SK-N-SH treated with all-trans-retinoic acid at 6 μM for 48 hours (cell line): ENCODE measurements around the gene FHIT.

Experiments used
- ATAC-seq: fragments of 200-7000 bp; cut with Tn5 transposase; 3 replicates; pipeline ENCODE4 v1.9.1; 2020; ENCODE audit warnings: mild to moderate bottlenecking, moderate library complexity
- BACH2 ChIP-seq: fragments of 250-450 bp; sonication (Bioruptor Pico); IDR thresholded peaks from 2 replicates; pipeline ENCODE4 v1.9.0; 2021; ENCODE audit warnings: mild to moderate bottlenecking, borderline replicate concordance
- CREB5 ChIP-seq: fragments of 250-450 bp; sonication (Bioruptor Pico); IDR thresholded peaks from 2 replicates; pipeline ENCODE4 v1.5.1; 2020; ENCODE audit warnings: low read depth, mild to moderate bottlenecking, moderate library complexity
- CSDC2 ChIP-seq: fragments of 250-450 bp; sonication (Bioruptor Pico); IDR thresholded peaks from 2 replicates; pipeline ENCODE4 v1.5.0; 2020; ENCODE audit warnings: mild to moderate bottlenecking, moderate library complexity
- GLIS3 ChIP-seq: fragments of 250-450 bp; sonication (Bioruptor Pico); IDR thresholded peaks from 2 replicates; pipeline ENCODE4 v1.5.0; 2020; ENCODE audit warnings: mild to moderate bottlenecking, moderate library complexity
- ISL1 ChIP-seq: fragments of 250-450 bp; sonication (Bioruptor Pico); IDR thresholded peaks from 2 replicates; pipeline ENCODE4 v2.1.2; 2022; ENCODE audit warnings: mild to moderate bottlenecking, moderate library complexity
- OSR1 ChIP-seq: fragments of 250-450 bp; sonication (Bioruptor Pico); IDR thresholded peaks from 2 replicates; pipeline ENCODE4 v1.8.0; 2022; ENCODE audit warnings: moderate library complexity, mild to moderate bottlenecking, inconsistent platforms
- POU6F1 ChIP-seq: fragments of 250-450 bp; sonication (Bioruptor Pico); IDR thresholded peaks from 2 replicates; pipeline ENCODE4 v1.8.0; 2021; ENCODE audit warnings: low read depth, mild to moderate bottlenecking, moderate library complexity, borderline replicate concordance
- PPARA ChIP-seq: fragments of 250-450 bp; sonication (Bioruptor Pico); IDR thresholded peaks from 2 replicates; pipeline ENCODE4 v1.5.0; 2020; ENCODE audit warnings: mild to moderate bottlenecking, borderline replicate concordance
- SNAI2 ChIP-seq: fragments of 250-450 bp; sonication (Bioruptor Pico); IDR thresholded peaks from 2 replicates; pipeline ENCODE4 v1.5.0; 2020; ENCODE audit warnings: mild to moderate bottlenecking, moderate library complexity
- TOX ChIP-seq: fragments of 250-450 bp; sonication (Bioruptor Pico); IDR thresholded peaks from 2 replicates; pipeline ENCODE4 v1.8.0; 2021; ENCODE audit warnings: mild to moderate bottlenecking, moderate library complexity, borderline replicate concordance
- ZC3H10 ChIP-seq: fragments of 250-450 bp; sonication (Bioruptor Pico); IDR thresholded peaks from 2 replicates; pipeline ENCODE4 v1.5.1; 2021; ENCODE audit warnings: mild to moderate bottlenecking, moderate library complexity
- ZFP3 ChIP-seq: fragments of 250-450 bp; sonication (Bioruptor Pico); IDR thresholded peaks from 2 replicates; pipeline ENCODE4 v1.5.0; 2020; ENCODE audit warnings: mild to moderate bottlenecking, moderate library complexity
- ZFP30 ChIP-seq: fragments of 450-650 bp; formaldehyde crosslinking; IDR thresholded peaks from 2 replicates; pipeline ENCODE4 v1.5.0; 2022; ENCODE audit warnings: mild to moderate bottlenecking, moderate library complexity
- ZNF565 ChIP-seq: fragments of 450-650 bp; formaldehyde crosslinking; conservative IDR thresholded peaks from 2 replicates; pipeline ENCODE4 v1.5.0; 2020; ENCODE audit warnings: low read depth, mild to moderate bottlenecking, moderate library complexity
- ZNF8 ChIP-seq: fragments of 450-650 bp; formaldehyde crosslinking; IDR thresholded peaks from 2 replicates; pipeline ENCODE4 v1.5.0; 2020; ENCODE audit warnings: mild to moderate bottlenecking, moderate library complexity
- TF ChIP-seq, protein P1 (sequence below): fragments of 250-450 bp; sonication (Bioruptor Pico); IDR thresholded peaks from 2 replicates; pipeline ENCODE4 v1.5.0; 2020; ENCODE audit warnings: mild to moderate bottlenecking, moderate library complexity
- TF ChIP-seq, protein P2 (sequence below): fragments of 250-450 bp; sonication (Bioruptor Pico); IDR thresholded peaks from 2 replicates; pipeline ENCODE4 v1.5.1; 2021; ENCODE audit warnings: mild to moderate bottlenecking, moderate library complexity
- TF ChIP-seq, protein P3 (sequence below): fragments of 250-450 bp; sonication (Bioruptor Pico); IDR thresholded peaks from 2 replicates; pipeline ENCODE4 v1.8.0; 2020; ENCODE audit warnings: mild to moderate bottlenecking, moderate library complexity, borderline replicate concordance

The FHIT gene

GRCh38 chr3:60956729-60957128, 294.5 kb downstream of the FHIT start:
- TF ChIP-seq CSDC2 (CRISPR knock-in tag) (no peak), CREB5 (CRISPR knock-in tag) (no peak), BACH2 (CRISPR knock-in tag) (no peak), POU6F1 (CRISPR knock-in tag) (no peak), OSR1 (CRISPR knock-in tag) (no peak), PPARA (CRISPR knock-in tag) (no peak), SNAI2 (CRISPR knock-in tag) (no peak), TOX (CRISPR knock-in tag) (no peak), ZFP30 (no peak), ZC3H10 (CRISPR knock-in tag) (no peak), GLIS3 (CRISPR knock-in tag) (no peak), ZNF8 (no peak), ZNF565 (CRISPR knock-in tag) (no peak)
- TF ChIP-seq, protein P1, sequence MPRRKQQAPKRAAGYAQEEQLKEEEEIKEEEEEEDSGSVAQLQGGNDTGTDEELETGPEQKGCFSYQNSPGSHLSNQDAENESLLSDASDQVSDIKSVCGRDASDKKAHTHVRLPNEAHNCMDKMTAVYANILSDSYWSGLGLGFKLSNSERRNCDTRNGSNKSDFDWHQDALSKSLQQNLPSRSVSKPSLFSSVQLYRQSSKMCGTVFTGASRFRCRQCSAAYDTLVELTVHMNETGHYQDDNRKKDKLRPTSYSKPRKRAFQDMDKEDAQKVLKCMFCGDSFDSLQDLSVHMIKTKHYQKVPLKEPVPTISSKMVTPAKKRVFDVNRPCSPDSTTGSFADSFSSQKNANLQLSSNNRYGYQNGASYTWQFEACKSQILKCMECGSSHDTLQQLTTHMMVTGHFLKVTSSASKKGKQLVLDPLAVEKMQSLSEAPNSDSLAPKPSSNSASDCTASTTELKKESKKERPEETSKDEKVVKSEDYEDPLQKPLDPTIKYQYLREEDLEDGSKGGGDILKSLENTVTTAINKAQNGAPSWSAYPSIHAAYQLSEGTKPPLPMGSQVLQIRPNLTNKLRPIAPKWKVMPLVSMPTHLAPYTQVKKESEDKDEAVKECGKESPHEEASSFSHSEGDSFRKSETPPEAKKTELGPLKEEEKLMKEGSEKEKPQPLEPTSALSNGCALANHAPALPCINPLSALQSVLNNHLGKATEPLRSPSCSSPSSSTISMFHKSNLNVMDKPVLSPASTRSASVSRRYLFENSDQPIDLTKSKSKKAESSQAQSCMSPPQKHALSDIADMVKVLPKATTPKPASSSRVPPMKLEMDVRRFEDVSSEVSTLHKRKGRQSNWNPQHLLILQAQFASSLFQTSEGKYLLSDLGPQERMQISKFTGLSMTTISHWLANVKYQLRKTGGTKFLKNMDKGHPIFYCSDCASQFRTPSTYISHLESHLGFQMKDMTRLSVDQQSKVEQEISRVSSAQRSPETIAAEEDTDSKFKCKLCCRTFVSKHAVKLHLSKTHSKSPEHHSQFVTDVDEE (CRISPR knock-in tag) = no peak
- TF ChIP-seq, protein P2, sequence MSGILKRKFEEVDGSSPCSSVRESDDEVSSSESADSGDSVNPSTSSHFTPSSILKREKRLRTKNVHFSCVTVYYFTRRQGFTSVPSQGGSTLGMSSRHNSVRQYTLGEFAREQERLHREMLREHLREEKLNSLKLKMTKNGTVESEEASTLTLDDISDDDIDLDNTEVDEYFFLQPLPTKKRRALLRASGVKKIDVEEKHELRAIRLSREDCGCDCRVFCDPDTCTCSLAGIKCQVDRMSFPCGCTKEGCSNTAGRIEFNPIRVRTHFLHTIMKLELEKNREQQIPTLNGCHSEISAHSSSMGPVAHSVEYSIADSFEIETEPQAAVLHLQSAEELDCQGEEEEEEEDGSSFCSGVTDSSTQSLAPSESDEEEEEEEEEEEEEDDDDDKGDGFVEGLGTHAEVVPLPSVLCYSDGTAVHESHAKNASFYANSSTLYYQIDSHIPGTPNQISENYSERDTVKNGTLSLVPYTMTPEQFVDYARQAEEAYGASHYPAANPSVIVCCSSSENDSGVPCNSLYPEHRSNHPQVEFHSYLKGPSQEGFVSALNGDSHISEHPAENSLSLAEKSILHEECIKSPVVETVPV (CRISPR knock-in tag) = no peak
- TF ChIP-seq, protein P3, sequence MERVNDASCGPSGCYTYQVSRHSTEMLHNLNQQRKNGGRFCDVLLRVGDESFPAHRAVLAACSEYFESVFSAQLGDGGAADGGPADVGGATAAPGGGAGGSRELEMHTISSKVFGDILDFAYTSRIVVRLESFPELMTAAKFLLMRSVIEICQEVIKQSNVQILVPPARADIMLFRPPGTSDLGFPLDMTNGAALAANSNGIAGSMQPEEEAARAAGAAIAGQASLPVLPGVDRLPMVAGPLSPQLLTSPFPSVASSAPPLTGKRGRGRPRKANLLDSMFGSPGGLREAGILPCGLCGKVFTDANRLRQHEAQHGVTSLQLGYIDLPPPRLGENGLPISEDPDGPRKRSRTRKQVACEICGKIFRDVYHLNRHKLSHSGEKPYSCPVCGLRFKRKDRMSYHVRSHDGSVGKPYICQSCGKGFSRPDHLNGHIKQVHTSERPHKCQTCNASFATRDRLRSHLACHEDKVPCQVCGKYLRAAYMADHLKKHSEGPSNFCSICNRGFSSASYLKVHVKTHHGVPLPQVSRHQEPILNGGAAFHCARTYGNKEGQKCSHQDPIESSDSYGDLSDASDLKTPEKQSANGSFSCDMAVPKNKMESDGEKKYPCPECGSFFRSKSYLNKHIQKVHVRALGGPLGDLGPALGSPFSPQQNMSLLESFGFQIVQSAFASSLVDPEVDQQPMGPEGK = no peak
- ATAC-seq = no peak

DNA sequence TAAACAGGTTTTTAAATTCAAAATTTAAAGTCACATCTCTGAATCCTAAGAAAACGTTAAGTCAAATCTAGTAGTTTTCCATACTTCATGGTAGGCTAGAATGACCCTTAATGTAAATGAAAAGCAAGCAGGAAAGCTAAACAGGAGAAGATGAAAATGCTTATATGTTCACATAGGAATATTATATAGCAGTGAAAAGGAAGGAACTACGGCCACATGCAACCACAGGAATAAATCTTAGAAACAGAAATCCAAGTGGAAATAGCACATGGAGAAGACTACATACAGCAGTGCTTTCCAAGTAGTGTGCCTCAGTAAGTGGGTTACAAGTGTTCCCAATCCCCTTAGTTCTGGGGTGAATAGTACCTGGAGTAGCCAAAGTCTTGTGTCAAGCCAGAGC, 296.2 kb downstream of the FHIT start:
- no peak for ATAC-seq

GRCh38 chr3:60954048-60954447, 297.2 kb downstream of the FHIT start:
- peak; percentile 71 for ATAC-seq
- TF ChIP-seq CREB5 (CRISPR knock-in tag) (peak; percentile 60; the same call in 1 of the 2 replicates), BACH2 (CRISPR knock-in tag) (no peak), ISL1 (CRISPR knock-in tag) (peak; percentile 78), OSR1 (CRISPR knock-in tag) (no peak), POU6F1 (CRISPR knock-in tag) (no peak), TOX (CRISPR knock-in tag) (peak; percentile 79; the same call in 1 of the 2 replicates)

More for the DNA sequence above, 296.2 kb downstream of the FHIT start:
- TF ChIP-seq ZFP3 (CRISPR knock-in tag) = no peak
